PC-3 (cell line): ENCODE data around the gene NUTF2. TPM values are rescaled to one million over a fixed set of nuclear protein-coding genes. Genes with fewer than 3 reads are reported as not detected.

Experiments used
- ATAC-seq: fragments of 200-7000 bp; cut with Tn5 transposase; 2 replicates; pipeline ENCODE4 v1.9.1; 2020; ENCODE audit warnings: mild to moderate bottlenecking, moderate library complexity
- BruUV-seq: library from RNA; stranded (reverse); fragments of 400-500 nt; replicated peaks from 2 replicates; lab custom pipeline; 2021; lab: Mats Ljungman, UMichigan
- CTCF ChIA-PET: fragments of 300-600 bp; sonication (Branson Sonifier 250); formaldehyde crosslinking; loops from one replicate; lab custom pipeline; 2022; ENCODE audit warnings: antibody characterized with exemption; lab: Charles Lee
- POLR2A ChIA-PET: fragments of 300-600 bp; sonication (Branson Sonifier 250); formaldehyde crosslinking; loops from one replicate; lab custom pipeline; 2022; ENCODE audit warnings: antibody characterized with exemption; ENCODE audit not compliant: unreplicated experiment; lab: Charles Lee
- DNase-seq: peaks from one replicate; pipeline ENCODE4 v3.0.0-alpha.2; 2015
- H2AFZ ChIP-seq: fragments of 300-600 bp; sonication (generic); 2 replicates; pipeline ENCODE4 v1.6.0; 2016; ENCODE audit warnings: antibody characterized with exemption, low read length
- H3F3A ChIP-seq: fragments of 300-600 bp; sonication (generic); one replicate; pipeline ENCODE4 v1.6.0; 2017; ENCODE audit warnings: antibody characterized with exemption, low read length, control low read depth, mild to moderate bottlenecking; ENCODE audit not compliant: unreplicated experiment
- H3K27ac ChIP-seq: fragments of 300-600 bp; sonication (generic); 2 replicates; pipeline ENCODE4 v1.5.1; 2016; ENCODE audit warnings: mild to moderate bottlenecking, low read length
- H3K27me3 ChIP-seq: fragments of 300-600 bp; sonication (generic); 2 replicates; pipeline ENCODE4 v1.6.1; 2016; ENCODE audit warnings: low read length, mixed read lengths
- H3K36me3 ChIP-seq: fragments of 300-600 bp; sonication (generic); 2 replicates; pipeline ENCODE4 v1.6.1; 2016; ENCODE audit warnings: low read depth, mixed run types, low read length, mixed read lengths
- H3K4me1 ChIP-seq: fragments of 300-600 bp; sonication (generic); 2 replicates; pipeline ENCODE4 v1.5.1; 2016; ENCODE audit warnings: low read length; ENCODE audit not compliant: insufficient read depth
- H3K4me2 ChIP-seq: fragments of 300-600 bp; sonication (generic); 2 replicates; pipeline ENCODE4 v1.6.0; 2016; ENCODE audit warnings: low read length
- H3K4me3 ChIP-seq: fragments of 300-600 bp; sonication (generic); 2 replicates; pipeline ENCODE4 v1.5.1; 2016; ENCODE audit warnings: mild to moderate bottlenecking, low read length, mixed read lengths
- H3K79me2 ChIP-seq: fragments of 300-600 bp; sonication (generic); 2 replicates; pipeline ENCODE4 v1.6.1; 2017; ENCODE audit warnings: low read length, mixed read lengths
- H3K9ac ChIP-seq: fragments of 300-600 bp; sonication (generic); 2 replicates; pipeline ENCODE4 v1.6.0; 2016; ENCODE audit warnings: mild to moderate bottlenecking, low read length
- H3K9me2 ChIP-seq: fragments of 300-600 bp; sonication (generic); replicated peaks from 2 replicates; pipeline ENCODE4 v1.6.1; 2016; ENCODE audit warnings: mixed run types, low read length, mixed read lengths
- H3K9me3 ChIP-seq: fragments of 300-600 bp; sonication (generic); 2 replicates; pipeline ENCODE4 v1.6.1; 2016; ENCODE audit warnings: low read length, mixed read lengths
- H4K20me1 ChIP-seq: fragments of 300-600 bp; sonication (generic); 2 replicates; pipeline ENCODE4 v1.6.1; 2016; ENCODE audit warnings: low read length, mixed read lengths
- CTCF ChIP-seq: fragments of 300-600 bp; sonication (generic); conservative IDR thresholded peaks from 2 replicates; pipeline ENCODE4 v1.5.1; 2017; ENCODE audit warnings: antibody characterized with exemption, low read depth, mild to moderate bottlenecking, low read length
- EZH2 ChIP-seq: fragments of 300-600 bp; sonication (generic); IDR thresholded peaks from one replicate; pipeline ENCODE4 v1.6.1; 2017; ENCODE audit warnings: antibody characterized with exemption, mild to moderate bottlenecking, low read length; ENCODE audit not compliant: unreplicated experiment
- EZH2phosphoT487 ChIP-seq: fragments of 300-600 bp; sonication (generic); IDR thresholded peaks from 2 replicates; pipeline ENCODE4 v1.6.1; 2018; ENCODE audit warnings: mild to moderate bottlenecking, antibody characterized with exemption, low read length, borderline replicate concordance
- intact Hi-C: fragments of 100-400 bp; cut with micrococcal nuclease; formaldehyde crosslinking; loops from 2 replicates; pipeline ENCODE4 v1.9.0; 2023
- total RNA-seq: library from RNA; depleted of rRNA; stranded (reverse); fragments of >200 nt; gene quantifications from 2 replicates; pipeline ENCODE4 v1.2.3, GENCODE V29; 2014

NUTF2 gene
- total RNA-seq, 1 experiment from 2014 or later, result 167 TPM

GRCh38 chr16:67841198-67841815 lies 5.4 kb upstream of the NUTF2 start:
- BruUV-seq, result no TSS peak
- Histone ChIP-seq H3K27me3 (no peaks in the 10 kb centered on the region), H3F3A (no peaks in the 10 kb centered on the region), H2AFZ (peak overlapping the region; percentile 99), H3K4me2 (peak overlapping the region; percentile 90), H3K27ac (peak overlapping the region; percentile 83), H3K36me3 (no peaks in the 10 kb centered on the region), H3K4me1 (peaks cover 30% of the 10 kb centered on the region), H3K79me2 (peaks cover 39% of the 10 kb centered on the region), H4K20me1 (0 out of 2 replicates have a peak, but pooled peaks cover 9% of the 10 kb centered on the region), H3K9me2 (no peaks in the 10 kb centered on the region), H3K9me3 (no peaks in the 10 kb centered on the region), H3K4me3 (peak overlapping the region; percentile 89), H3K9ac (peak overlapping the region; percentile 81)
- DNase-seq, result no peak
- intact Hi-C loops, result loop anchor here (5.0 kb wide), 1 partner anchor 86 kb away; no protein-coding TSS in a partner anchor
- CTCF ChIA-PET, result no interaction called here
- no peak for ATAC-seq
- no peak for TF ChIP-seq EZH2phosphoT487
- TF ChIP-seq EZH2, result no peak
- TF ChIP-seq CTCF, result no peak
- POLR2A ChIA-PET, result no interaction called here

- H3K4me2 ChIP-seq, result peak within 1 kb of the TSS; percentile 90
- no peaks in the 10 kb centered on the region for H3K9me3 ChIP-seq
- H2AFZ ChIP-seq, result peak within 1 kb of the TSS; percentile 99
- intact Hi-C loops, result loop anchor here (5.0 kb wide), 1 partner anchor 85 kb away; no protein-coding TSS in a partner anchor
- TF ChIP-seq EZH2, result no peak
- peak; percentile 63 for TF ChIP-seq CTCF
- no TSS peak for BruUV-seq
- POLR2A ChIA-PET, result no interaction called here
- H3K27me3 ChIP-seq, result no peaks in the 10 kb centered on the region
- H3K4me3 ChIP-seq, result peak within 1 kb of the TSS; percentile 89
- peak within 1 kb of the TSS; percentile 83 for H3K27ac ChIP-seq
- peak within 1 kb of the TSS; percentile 81 for H3K9ac ChIP-seq
- no peaks in the 10 kb centered on the region for H3K36me3 ChIP-seq
- no peaks in the 10 kb centered on the region for H3K9me2 ChIP-seq
- H3K4me1 ChIP-seq, result peaks cover 31% of the 10 kb centered on the region
- peaks cover 40% of the 10 kb centered on the region for H3K79me2 ChIP-seq
- ATAC-seq, result peak; percentile 54
- DNase-seq, result peak; percentile 94
- no peaks in the 10 kb centered on the region for H3F3A ChIP-seq
- 0 out of 2 replicates have a peak, but pooled peaks cover 9% of the 10 kb centered on the region for H4K20me1 ChIP-seq
- CTCF ChIA-PET, result no interaction called here
Observed at GRCh38 chr16:67841816-67842508, 4.8 kb upstream of the NUTF2 start, which contains the start of gene THAP11. THAP11 (plus strand) TSS chr16:67842320; CDS start chr16:67842555, 235 bp downstream.
